ENCODE data around the gene ARHGEF11.

Gene ARHGEF11

DNA sequence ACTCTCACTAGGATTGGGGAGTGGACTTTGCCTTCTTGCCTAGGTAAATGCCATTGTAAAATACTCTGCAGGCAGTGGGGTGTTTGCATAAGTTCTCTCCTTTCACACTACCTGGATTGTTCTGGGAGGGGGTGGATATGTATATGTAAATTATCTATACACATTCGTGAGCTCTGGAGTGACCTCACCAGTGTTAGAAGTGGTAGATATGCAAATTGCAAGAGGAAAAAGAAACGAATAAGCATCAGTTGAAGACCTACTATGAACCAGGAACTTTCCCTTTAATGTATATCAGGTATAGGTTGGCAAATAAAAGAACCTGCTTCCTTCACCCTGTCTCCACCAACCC lies 1.5 kb upstream of the ARHGEF11 start:
- peak; percentile 99 for DNase-seq

DNA sequence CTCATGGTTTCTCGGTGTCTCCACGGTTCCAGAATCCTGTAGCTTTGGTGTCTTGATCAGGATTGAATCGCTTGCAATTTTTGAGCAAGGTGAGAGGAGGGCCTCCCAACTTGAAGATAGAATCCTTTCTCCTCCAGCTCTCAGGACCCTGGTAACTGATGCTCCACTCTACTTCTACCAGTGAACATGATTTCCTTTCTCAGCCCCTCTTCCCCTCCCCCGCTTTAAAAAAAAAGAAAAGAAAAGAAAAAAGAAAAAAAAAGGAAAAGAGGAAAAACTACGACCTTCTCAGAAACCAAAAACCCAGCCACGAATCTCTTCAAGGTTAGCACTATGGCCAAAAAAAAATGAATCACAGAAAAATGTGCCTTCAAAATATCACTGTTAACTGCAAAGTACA lies 1.2 kb downstream of the ARHGEF11 start:
- peak; percentile 41 for DNase-seq

DNA sequence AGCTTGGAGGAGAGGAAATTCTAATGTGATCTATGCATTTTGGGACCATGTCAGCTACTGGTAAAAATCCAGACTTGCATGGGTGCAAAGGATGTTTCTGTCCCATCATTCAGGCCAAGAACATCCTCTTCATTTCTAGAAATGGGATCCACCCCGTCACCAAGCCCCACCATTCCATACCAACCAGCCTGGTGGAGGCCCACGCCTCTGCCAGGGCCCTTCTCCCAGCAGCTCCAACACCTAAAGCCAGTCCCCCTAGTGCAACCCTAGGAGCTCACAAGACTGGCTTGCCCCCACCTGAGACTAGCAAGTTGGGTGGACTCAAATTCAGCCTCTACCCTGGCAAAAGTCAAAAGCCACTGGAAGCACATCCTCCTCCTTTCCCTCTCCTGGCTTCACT lies 1.9 kb downstream of the ARHGEF11 start:
- no peak for DNase-seq

DNA sequence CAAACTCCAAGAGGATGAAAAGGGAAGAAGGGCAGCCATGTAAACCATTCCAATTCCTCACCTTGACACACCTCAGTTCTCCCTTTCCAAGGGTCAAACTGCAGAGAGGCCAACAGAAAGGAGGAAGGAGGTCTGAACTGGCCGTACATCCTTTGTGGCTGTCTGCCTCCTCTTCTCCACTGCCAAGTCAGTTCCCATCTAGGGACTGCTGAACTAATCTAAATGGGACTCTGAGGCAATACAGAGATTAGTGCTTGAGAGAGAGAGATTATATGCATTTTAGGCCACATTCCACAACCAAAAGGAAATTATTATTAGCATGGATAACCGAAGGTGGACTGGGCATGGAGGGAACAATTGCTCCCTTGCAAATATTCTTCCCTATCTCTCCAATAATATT lies 2.7 kb downstream of the ARHGEF11 start:
- no peak for DNase-seq

DNA sequence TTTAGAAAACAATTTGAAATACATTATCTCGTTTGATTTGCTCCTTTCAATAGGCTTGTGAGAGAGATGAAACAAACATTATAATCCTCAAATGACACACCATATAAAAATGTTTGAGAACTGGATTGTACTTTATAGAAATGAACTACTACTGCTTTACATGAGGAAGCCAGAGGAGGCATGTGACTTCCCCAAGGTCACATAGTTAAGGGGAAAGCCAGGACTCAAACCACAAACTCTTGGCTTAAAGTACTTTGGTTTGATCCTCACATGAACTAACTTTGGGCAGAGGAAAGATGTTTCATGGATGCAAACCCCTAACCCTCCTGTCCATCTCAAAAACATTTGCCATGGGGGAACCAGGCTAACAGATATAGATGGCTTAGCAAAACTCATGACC lies 4.7 kb downstream of the ARHGEF11 start:
- DNase-seq, result no peak

DNA sequence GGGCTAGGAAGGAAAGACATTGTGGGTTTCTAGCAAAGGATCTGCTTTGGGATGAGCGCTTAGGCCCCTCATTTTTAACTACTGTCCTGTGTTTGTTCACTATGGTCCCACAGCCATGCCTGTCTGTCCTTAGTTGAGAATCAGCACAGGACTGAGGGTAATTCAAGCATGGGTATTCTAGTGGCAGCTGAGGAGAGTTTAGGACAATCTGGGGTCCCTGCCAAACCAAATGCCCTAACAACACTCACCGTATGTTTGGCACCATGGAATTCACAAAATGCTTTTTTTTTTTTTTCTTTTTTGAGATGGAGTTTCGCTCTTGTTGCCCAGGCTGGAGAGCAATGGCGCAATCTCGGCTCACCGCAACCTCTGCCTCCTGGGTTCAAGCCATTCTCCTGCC lies 10.4 kb downstream of the ARHGEF11 start:
- DNase-seq, result no peak

DNA sequence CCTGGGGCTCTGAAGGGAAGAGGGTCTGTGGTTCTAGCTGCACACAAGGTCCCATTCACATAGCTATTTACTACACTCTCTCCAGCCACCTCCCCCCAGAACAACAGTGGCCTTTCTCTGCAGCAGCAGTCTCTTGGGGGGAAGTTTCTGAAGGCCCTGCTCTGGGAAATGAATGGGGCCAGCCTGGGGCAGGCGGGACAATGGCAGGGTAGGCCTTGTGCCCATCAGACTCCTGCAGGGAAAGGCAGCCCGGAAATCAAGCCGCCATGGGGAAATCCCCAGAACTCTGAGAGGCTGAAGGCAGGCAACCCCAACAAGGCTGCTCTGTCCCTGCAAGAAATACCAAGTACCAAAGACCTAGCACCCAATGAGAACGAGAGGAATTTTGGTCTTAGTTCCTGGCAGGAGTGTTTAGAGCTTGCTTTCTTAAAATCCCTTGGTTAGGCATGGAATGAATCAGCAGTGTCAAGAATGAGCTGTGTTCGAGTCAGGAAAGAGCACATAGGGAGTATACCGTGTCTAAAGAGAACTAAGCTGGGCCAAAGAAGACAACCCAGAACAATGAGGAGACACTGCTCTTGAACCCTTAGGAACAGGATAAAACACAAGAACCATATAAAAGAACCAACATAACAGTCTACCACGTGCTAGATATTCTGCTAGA lies 11.3 kb downstream of the ARHGEF11 start:
- DNase-seq, result no peak

DNA sequence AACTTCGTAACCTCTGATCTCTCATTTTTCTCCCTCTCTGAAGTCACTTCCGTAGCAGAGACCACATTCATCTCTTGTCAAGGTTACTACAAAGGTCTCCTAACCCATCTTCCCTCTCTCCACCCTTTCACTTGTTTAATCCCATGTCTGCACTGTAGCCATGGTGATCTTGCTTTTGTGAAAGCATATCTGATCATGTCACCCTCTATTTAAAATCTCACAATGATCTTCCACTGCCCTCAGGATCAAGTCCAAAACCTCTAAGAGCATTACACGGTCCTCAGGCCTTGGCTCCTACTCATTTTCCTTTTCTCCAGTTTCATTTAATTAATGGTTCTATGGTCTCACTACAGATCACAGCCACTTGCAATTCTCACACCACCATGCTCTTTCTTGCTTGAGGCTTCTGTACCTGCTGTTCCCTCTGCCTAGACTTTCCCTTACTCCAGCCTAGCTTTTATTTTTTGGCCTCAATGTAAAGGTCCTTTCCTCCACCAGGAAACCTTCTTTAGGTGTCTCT lies 12.1 kb downstream of the ARHGEF11 start:
- DNase-seq, result no peak

DNA sequence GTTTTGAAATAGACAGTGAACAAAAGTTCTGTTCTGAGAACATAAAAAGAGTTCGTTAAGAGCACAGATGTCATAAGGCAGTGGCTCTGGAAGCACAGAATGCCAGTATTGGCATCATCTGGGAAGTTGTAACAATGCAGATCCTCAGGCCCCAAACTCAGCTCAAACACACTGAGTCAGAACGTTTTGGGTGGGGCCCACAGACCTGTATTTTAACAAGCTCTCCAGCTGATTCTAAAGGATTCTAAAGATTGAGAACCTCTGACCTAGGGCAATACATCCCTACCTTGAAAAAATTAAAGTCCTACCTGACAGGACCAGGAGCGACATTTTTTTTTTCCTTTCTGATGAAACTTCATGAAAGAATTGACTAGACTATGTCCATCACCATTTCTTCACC lies 13.2 kb downstream of the ARHGEF11 start:
- DNase-seq, result no peak

DNA sequence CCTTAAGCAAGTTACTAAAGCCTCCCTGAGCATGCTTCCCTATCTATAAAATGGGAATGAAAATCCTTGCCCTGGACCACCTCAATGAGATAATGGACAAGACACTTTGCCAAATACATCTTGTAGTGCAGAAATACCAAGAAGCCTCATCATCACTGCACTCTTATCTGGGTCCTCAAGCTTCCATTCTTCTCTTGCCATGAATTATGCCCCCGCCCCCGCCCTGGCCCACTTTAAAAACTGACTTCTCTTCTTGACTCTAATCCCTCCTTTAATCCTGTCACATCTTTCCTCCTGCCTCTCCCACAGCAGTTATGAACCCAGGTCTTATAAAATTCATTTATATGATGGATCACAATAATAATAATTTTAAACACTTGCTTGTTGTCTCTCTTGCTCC lies 14.8 kb downstream of the ARHGEF11 start:
- DNase-seq, result no peak

DNA sequence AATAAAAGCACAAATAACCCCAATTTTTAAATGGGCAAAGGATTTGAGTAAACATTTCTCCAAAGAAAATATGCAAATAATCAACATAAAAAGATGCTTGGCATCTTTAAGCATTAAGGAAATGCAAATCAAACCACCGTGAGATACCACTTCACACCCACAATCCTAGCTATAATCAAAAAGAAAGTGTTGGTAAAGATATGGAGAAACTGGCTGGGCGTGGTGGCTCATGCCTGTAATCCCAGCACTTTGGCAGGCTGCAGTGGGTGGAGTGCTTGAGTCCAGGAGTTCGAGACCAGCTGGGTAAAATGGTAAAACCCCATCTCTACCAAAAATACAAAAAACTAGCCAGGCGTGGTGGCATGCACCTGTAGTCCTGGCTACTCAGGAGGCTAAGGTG lies 16.9 kb downstream of the ARHGEF11 start:
- no peak for DNase-seq

DNA sequence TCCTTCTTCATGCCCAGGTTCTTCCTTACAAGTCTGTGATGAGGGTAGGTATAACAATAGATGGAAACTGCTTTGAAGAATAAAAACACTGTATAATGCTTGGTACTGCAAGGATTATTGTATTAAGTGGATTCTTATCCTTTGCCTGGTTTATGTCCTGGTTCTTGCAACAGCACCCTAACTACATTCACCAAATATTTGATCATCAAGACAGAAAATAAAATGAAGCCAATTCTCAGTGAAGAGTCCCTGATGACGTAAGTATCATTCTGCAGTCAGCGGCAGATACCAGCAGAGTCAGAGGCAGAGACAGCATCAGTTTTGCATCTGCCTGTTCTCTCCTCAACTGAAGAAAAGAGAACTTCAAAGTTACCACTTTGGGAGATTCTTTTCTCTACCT lies 19.7 kb downstream of the ARHGEF11 start:
- DNase-seq, result no peak

DNA sequence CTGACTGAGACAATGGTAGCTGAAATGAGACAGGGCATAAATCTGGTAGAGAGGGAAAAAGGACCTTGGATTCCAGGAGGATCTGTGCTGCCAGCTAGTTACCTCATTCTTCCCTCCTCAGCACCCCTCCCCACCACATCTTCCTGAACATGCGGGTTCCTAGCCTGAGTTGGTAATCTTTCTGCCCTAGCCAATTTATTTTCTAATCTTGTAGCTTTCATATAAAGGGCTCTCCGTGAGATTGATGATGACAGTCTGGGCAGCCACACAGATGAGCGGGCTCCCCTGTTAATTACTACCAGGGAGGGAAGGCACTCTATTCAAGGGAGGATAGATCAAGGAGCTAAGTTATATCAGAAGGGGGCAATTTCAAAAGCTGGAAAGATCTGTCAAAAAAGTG lies 20.2 kb downstream of the ARHGEF11 start:
- no peak for DNase-seq

DNA sequence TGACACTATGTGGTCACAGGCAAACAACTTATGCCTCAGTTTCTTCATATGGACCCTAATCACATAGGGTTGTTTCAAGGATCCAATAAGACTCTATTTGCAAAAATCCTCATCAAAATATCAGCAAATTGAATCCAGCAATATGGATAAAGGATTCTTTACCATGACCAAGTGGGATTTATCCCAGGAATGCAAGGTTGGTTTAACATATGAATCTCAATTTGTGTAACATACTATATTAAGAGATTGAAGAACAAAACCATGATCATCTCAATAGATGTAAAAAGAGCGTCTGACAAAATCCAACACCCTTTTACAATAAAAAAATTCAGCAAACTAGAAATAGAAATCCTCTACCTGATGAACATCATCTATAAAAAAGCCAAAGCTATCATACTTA lies 23.9 kb downstream of the ARHGEF11 start:
- no peak for DNase-seq

DNA sequence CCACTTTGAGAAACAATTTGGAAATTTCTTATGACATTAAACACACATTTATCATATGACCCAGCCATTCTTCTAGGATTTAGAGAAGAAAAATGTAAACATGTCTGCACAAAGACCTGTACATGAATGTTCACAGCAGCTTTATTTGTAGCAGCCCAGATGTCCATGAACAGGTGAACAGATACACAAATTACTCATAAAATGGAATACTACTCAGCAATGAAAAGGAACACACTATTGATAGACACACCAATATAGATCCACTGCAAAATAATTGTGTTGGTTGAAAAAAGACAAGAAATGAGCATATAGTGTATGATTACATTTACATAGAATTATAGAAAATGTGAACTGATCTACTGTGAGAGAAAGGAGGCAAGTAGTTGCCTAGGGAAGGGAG lies 26.1 kb downstream of the ARHGEF11 start:
- no peak for DNase-seq

DNA sequence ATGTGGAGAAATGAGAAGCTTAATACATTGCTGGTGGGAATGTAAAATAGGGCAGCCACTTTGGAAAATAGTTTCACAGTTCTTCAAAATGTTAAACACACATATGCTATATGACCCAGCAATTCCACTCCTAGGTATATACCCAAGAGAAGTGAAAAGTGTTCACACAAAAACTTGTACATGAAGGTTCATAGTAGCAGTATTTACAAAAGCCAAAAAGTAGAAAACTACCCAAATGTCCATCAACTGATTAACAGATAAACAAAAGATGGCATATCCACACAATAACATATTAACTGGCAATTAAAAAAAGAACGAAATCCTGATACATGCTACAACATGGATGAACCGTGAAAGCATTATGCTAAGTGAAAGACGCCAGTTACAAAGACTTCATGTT lies 33.7 kb downstream of the ARHGEF11 start:
- DNase-seq, result no peak

DNA sequence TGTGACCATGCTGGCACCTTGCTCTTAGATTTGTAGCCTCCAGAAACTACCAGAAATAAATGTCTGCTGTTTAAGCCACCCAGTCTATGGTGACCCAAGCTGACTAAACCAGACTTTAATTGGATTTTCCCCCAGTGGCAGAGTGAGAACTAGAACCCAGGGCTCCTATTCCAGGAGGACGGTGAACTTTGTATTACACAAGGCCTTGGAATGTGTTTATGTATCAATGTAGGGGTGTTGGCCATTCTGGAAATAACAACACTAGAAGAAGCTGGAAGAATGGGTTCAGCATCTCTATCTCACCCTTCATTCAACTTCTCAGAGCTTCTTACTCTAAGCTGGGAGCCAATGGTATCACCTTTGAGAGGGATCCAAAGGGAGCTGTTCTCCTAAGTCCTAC lies 37.0 kb downstream of the ARHGEF11 start:
- DNase-seq, result no peak

DNA sequence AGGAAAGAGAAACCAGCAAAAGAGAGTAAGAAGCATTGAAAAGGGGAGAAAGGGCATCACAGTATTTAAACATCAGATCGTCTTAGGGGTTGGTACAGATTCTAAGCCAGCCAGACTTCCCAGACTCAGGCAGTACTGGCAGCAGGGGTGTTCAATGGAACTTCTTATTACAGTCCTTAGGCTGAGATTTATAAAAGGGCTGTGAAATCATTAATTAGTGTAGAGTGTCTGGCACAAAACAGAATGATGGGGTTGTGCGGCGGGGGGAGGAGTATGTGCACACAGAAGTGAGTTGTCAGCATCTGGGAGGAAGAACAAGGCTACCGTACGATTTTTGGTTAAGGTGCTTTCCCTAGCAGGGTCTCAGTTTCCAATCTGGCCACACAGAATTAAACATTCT lies 38.2 kb downstream of the ARHGEF11 start:
- no peak for DNase-seq

DNA sequence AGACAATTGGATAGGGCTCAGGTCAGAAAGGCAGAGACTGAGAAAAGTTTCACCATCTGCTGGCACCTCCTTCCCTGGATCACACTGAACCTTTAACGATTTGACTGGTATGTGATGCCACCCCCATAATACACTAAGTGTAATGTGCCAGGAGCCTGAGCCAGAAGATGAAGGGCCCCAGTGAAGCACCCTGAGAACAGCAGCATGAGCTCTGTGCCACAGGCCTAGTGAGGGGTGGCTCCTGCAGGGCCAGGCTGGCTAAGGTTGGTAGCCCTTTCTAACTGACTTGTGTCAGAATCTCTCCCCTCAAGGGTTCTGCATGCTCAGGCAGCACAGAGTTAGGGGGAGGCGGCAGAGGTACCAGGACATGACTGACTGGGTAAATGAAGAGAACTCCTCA lies 38.9 kb downstream of the ARHGEF11 start:
- DNase-seq, result no peak

DNA sequence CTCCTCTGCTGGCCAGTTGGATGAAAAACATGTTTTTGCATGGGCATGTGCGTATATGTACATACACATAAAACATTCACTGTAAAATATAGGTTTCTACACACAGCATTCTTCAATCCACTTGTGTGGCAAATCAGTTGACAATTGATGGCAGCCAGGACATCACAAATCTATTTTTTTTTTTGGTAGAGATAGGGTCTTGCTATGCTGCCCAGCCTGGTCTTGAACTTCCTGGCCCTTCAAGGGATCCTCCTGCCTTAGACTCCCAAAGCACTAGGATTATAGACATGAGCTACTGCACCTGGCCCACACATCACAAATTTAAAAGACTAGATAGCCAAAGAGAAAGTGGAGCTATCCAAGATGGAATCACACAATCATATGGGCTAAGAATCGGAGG lies 39.6 kb downstream of the ARHGEF11 start:
- DNase-seq, result no peak

DNA sequence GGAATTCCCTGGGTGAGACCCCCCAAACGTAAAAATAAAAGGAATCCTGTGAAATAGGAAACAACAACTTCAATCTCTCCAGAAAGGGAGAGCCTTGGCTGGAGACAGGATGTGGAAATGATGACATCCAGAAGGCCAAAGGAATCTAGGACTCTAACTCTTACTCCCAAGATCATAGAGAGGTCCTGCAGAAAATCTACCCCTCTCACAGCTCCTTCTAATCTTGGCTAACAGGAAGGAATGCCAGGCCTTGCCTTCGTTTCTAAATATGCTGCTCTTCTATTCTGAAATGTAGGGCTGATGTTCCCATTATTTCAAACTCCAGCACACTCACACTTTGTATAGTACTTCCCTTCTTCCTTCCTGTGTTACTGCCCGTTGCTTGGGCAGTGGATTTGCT lies 40.7 kb downstream of the ARHGEF11 start:
- no peak for DNase-seq

DNA sequence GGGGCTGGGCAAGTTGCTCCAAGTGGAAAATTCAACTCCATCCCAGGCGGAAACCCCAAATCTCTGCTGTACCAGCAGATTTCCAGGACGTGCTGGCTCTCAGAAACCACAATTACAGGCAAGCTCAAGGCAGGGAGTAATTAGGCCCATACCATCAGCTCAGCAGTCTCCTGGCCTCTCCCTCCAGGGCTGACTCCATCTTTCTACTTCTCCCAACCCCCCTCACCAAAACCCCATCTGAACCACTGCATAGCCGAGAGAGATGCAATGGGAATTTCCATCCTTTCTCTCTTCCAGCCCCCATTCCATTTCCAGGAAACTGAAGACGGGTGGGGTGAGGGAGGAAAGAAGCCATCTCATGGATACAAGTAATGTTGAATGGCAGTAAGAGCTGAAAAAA lies 41.2 kb downstream of the ARHGEF11 start:
- DNase-seq, result no peak

DNA sequence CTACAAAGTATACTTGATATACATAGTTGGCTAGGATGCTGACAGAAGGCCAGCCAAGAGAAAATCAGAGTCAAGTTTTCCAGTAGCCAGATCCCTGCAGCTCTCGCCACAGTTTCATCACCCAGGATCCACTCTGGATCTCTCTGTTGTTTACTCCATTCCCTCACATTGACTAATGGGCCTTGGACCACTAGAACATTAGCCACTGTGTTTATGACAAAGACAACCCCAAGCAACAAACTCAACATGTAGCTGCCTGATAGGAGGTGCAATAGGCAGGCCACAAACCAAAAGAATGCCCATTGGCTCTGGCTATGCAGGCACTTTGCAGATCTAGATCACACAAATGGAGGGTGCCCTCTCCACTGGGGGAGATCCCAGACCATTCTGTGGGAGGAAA lies 44.2 kb downstream of the ARHGEF11 start:
- no peak for DNase-seq

DNA sequence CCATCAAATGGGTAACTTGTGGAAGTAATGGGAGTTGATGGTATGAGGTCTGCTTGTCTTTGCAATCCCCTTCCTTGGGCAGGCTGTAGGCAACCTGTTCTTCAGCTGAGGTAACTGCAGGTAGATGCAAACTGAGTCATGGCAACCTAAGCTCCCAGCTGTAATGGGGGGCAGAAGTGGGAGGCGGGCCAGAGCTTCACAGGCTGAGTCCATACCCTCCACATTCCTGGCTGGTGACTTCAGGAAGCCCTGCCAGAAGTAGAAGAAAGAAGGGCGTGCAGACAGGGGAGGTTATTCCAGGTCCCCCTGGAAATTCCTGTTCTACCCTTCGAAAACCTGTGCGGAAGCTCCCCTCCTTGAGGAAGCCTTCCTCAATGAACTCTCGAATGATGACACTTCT lies 44.9 kb downstream of the ARHGEF11 start:
- no peak for DNase-seq

DNA sequence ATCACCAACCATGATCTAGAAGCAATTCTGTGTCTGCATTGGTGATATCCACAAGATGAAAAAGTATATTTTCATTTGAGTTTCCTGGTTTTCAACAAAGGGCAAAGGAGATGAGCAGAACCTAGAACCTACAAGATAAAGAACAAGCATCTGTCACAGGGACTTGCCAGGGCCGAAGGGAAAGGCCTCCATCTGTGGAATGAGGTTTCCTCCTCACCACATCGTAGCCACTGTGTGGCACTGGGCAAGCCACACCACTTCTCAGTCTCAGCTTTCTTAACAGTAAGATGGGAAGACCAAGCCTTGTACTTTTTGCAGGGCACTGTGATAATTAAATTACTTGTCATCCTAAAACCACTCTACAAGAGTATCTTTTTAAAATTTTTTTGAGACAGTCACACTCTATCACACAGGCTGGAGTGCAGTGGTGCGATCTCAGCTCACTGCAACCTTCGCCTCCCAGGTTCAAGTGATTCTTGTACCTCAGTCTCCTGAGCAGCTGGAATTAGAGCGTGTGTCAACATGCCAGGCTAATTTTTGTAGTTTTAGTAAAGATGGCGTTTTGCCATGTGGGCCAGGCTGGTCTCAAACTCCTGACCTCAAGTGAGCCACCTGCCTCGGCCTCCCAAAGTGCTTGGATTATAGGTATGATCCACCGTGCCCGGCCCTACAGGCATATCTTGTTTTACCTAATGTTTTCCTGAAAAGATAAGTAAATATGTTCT lies 45.8 kb downstream of the ARHGEF11 start:
- DNase-seq, result no peak

Data from NCI-H526 treated with DMSO at 0.1 percent for 48 hours (cell line).